Stimulated activated CD8-positive, alpha-beta memory T cell treated with anti-CD3 and anti-CD28 coated beads, Interleukin-4, amount 100 ng/mL, for 1 hour (primary cell): ENCODE results near the gene MVD.
A peak's percentile ranks its signal among the peaks of the same experiment; 100 is the strongest.

Experiments
- DNase-seq, 2 donors: peaks; one replicate each; pipeline ENCODE4 v3.0.0-alpha.2; 2020; ENCODE audit warnings: low read depth in 2 of 2, low spot score in 1 of 2

MVD gene

GRCh38 chr16:88642881-88643643 is 19.8 kb downstream of the MVD start:
- DNase-seq, result no peak

GRCh38 chr16:88640498-88641247 is 22.2 kb downstream of the MVD start:
- no peak for DNase-seq

DNA sequence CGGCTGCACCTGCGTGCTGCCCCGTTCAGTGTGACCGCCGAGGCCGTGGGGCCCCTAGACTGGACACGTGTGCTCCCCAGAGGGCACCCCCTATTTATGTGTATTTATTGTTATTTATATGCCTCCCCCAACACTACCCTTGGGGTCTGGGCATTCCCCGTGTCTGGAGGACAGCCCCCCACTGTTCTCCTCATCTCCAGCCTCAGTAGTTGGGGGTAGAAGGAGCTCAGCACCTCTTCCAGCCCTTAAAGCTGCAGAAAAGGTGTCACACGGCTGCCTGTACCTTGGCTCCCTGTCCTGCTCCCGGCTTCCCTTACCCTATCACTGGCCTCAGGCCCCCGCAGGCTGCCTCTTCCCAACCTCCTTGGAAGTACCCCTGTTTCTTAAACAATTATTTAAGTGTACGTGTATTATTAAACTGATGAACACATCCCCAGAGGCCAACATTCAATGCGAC is 22.8 kb downstream of the MVD start:
- DNase-seq, result no peak

DNA sequence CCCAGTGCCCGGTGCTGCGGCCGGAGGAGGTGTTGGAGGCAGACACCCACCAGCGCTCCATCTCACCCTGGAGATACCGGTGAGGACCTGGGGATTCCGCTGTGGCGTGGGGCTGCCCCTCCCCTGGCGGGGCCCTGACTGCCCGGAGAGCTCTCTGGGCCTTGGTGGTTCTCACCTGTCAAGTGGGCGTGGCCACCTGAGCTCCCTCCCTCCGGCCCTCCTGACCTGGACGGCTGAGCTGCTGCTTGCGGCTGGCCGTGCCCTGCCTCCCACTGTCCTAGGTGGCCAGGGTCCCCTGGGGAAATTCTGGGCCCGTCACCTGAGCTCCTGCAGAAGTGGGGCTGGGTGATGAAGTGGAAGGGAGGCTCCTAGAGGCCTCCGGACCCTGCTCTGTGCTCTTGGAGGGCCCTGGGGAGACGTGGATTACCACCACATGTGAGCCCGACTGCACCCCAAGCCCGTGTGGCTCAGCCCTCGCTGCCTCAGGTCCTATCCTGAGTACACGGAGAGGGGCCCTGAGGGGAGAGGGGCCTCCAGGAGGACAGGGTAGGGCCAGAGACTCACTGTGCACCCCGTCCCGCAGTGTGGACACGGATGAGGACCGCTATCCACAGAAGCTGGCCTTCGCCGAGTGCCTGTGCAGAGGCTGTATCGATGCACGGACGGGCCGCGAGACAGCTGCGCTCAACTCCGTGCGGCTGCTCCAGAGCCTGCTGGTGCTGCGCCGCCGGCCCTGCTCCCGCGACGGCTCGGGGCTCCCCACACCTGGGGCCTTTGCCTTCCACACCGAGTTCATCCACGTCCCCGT is 23.5 kb downstream of the MVD start:
- no peak for DNase-seq

GRCh38 chr16:88638323-88639230 is 24.3 kb downstream of the MVD start, which contains the start of gene IL17C:
IL17C (plus strand) TSS chr16:88638572; CDS start chr16:88638642, 70 bp downstream.
- DNase-seq, result no peak

GRCh38 chr16:88636488-88637265 is 26.2 kb downstream of the MVD start:
- DNase-seq, result no peak

- DNase-seq, result no peak
Observed at GRCh38 chr16:88635671-88636319, 27.1 kb downstream of the MVD start.

DNA sequence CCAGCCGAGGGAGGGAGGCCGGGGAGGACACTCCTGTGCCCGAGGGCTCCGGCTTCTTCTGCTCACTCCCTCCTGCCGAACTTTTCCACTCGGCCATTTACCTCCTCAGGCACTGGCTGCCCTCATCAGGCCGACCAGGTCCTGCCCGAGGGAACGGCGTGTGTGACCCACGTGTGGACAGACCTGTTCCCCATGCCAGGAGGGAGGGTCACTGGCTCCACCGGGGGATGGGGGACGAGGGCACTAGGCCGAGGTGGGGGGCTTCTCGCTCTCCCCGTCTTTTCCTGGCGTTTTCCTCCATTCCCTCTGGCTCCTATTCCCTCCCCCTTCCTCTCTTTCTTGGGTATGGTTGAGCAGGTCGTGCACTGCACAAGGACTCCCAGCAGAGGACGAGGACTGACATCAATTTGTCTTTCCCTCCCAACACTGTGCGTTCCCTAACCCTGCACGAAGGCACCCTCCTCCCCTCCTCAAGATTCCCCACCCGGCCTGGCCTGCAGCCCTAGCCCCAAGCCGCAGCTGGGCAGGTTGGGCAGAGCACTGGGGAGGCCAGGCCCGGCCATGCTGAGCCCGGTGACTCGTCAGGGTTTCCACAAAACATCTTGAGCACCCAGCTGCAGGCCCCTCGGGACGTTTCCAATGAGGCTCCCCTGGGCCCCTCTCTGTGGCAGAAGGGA is 27.8 kb downstream of the MVD start:
- no peak for DNase-seq

GRCh38 chr16:88634141-88634993 is 28.5 kb downstream of the MVD start:
- peak in 1 of 2 donors; percentile 19 for DNase-seq

DNA sequence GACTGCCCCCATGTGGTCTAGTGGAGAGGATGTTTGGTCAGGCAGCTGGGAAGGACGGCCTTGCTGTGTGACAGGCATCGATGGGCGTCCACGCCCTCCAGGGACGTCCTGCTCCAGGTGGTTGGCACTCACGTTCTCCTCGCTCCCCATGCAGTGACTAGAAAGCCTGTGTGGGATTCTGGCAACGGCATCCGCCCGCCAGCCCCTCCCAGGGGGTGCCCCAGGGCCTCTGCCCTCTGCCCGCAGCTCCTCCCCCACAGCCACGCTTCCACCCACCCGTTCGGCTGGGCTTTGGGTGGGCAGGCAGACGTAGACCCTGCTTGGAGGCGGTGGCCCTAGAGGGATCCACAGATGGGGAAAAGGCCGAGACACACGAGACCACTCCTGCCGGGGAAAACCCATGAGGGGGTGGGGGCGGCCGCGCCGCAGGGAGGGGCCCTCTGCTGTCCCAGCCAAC is 29.2 kb downstream of the MVD start:
- peak in 1 of 2 donors; percentile 19 for DNase-seq

- DNase-seq, result no peak
Observed at GRCh38 chr16:88632587-88632930, 30.3 kb downstream of the MVD start.

DNA sequence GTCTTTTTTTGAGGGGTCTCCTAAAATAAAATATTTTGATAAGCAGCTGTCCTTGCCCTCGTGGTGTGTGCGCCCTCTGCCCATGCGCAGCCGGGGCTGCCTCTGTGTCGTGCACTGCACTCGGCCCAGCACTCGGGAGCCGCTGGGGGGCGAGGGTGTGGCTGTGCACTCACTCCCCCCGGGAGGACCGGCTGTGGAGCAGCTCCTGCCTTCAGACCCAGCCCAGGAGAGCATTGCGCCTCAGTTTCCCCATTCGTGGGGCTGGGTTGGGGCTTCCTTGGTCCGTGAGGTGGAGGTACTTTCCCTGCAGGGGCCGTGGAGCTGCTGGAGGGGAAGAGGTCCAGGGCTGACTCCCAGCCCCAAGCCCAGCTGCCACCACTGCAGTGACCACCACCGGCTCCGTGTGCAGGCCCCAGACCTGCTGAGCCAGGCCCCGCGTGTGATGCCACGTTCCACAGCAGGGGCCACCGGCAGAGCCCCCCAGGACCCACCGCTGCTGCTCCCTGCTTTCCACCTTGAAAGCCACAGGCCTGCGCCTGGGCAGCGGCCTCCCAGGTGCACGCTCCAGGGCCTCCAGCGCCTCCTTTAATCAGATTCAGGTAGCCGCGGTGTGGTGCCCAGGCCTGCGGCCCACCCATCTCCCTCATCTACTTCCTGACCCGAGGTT is 30.8 kb downstream of the MVD start:
- no peak for DNase-seq

DNA sequence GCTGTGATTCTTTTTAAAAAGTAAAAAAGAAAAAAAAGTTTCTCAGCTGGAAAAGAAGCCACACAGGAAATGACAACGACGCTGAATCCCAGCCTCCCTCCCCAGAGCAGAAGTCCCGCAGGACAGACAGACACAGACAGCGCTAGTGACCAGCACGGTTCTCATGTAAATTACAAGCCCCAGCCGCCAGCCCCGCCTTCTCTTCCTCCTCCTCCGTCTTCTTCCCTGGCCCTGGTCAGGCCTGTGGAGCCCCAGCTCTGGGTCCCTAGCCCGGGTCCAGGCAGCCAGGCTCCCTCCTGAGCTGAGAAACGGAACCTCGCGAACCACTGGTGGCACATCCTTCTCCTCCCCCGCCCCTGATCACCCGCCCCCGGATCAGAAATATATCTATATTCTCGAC is 31.5 kb downstream of the MVD start:
- DNase-seq, result no peak

DNA sequence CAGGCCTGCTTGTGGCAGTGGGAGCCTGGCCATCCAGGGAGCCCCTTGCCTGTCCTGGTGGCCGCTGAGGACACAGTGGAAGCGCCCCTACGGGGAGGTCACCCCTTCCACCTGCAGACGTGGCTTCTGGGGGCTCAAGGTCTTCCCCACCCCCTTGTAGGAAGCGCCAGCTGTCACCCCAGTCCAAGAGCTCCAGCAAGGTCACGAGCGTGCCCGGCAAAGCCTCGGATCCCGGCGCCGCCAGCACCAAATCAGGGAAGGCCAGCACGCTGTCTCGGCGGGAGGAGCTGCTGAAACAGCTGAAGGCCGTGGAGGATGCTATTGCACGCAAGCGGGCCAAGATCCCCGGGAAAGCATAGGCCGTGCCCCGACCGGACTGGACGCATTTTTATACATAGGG is 31.9 kb downstream of the MVD start:
- DNase-seq, result no peak

DNA sequence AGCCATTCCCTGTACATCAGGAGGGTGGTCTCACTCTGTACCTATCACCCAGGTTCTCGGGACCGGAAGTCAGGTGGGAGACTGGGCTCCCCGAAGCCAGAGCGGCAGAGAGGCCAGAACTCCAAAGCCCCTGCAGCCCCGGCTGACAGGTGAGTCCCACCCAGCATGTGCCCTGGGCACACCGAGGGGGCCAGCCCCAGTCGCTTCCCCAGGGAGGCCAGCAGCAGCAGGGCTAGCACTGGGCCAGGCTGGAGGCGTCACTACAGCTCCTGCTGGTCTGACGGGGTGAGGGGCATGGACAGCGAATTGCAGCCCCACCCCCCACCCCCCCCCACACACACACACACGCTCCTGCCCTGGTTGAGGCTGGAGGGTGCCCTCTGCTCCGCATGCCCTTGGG is 32.5 kb downstream of the MVD start:
- no peak for DNase-seq

DNA sequence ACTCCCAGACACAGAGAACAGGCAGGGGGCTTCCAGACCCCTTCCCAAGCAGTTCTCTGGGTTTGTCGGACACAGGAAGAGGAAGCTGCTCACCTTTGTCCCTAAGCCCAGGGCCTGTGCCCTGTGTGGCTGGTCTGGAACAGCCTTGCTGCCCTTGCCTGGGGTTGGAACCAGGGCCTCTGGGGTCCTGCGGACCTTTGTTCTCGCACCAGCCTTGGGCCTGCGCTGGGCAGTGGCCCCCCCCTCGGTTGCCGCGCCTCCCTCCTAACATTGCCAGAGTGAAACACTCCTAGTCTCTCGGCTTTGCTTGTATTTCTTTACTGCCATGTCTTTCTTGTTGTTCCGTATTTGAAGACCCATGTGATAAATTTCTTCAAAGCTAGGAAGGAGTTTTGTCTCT is 33.1 kb downstream of the MVD start:
- DNase-seq, result no peak

GRCh38 chr16:88628512-88628974 is 34.3 kb downstream of the MVD start:
- DNase-seq, result no peak
